Measurements from ENCODE around the gene LRRC7. TPM values are rescaled to one million over a fixed set of nuclear protein-coding genes. Genes with fewer than 3 reads are reported as not detected.

Gene LRRC7
- total and polyA plus RNA-seq, 2 of the 8 experiments (the other 6 are each of a cell fraction or from before 2014, with no cell fraction given) = 0.03 to 0.17 TPM

DNA sequence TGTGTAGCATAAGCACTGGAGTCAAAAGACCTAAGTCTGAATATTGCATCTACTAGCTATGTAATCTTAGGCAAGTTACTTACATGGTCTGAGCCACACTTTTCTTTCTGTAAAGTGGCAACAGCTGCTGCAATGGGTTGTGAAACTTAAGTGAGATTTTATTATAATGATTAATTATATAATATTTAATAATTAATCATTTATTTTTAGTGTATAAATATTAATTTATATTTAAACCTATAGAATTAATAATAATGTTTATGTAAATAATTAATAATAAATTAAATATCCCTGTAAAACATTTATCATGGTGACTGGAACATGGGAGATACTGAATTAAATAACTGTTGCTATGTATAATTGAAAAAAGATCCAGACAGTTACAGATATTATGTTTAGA lies 457.3 kb downstream of the LRRC7 start (continued):
- TF ChIP-seq SP1 (IDR thresholded peaks at IDR 0.05; ENCODE audit: low read depth, low read length) (no peak), POLR2A (IDR thresholded peaks at IDR 0.05; ENCODE audit: control extremely low read depth in 1 of 2, low read depth in 2 of 2, low read length in 2 of 2) (no peak)

DNA sequence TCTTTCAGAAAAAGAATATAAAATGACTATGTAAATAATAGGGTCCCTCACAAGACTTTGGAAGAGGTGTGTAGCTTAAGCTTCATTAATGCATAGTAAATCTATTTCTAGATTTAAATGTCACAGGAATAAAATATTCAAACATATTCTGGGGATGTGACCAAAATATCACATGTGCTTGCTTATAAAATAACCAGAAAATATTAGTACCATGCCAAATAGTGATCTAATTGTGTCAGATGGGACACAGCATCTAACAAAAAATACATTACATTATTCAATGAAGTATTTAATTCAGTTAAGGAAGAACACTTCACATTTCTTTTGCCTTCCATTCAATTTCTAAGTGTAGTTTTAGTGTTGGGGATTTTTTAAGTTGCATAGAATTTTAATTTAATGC lies 458.1 kb downstream of the LRRC7 start:
- Histone ChIP-seq H3K36me3 (ENCODE audit: control insufficient read depth in 2 of 4, insufficient read depth in 4 of 4, low read length in 3 of 4) (no peaks in the 10 kb centered on the region), H3K4me1 (replicated peaks in 1 of 4; ENCODE audit: control insufficient read depth in 3 of 4, insufficient read depth in 4 of 4, low read length in 3 of 4) (no peaks in the 10 kb centered on the region; a peak in 1 of 7 replicates), H4K8ac (ENCODE audit: extremely low read depth, insufficient read depth, low read length) (no peak overlapping the region), H2BK120ac (replicated peaks; ENCODE audit: low read depth, low read length) (no peak overlapping the region), H3K79me1 (ENCODE audit: low read depth, low read length) (no peaks in the 10 kb centered on the region), H4K5ac (ENCODE audit: insufficient read length, low read depth, low read length) (no peak overlapping the region), H2BK5ac (ENCODE audit: low read depth, low read length) (no peak overlapping the region), H3K4me2 (ENCODE audit: insufficient read depth in 1 of 2, low read depth in 2 of 2, low read length in 2 of 2) (no peak overlapping the region), H2AK5ac (ENCODE audit: low read depth, low read length) (no peak overlapping the region), H3K23me2 (ENCODE audit: low read depth, low read length) (no peaks in the 10 kb centered on the region), H3K27me3 (replicated peaks in 1 of 4; ENCODE audit: control insufficient read depth in 3 of 4, extremely low read depth in 1 of 4, insufficient read depth in 3 of 4, low read length in 3 of 4) (no peaks in the 10 kb centered on the region), H2BK12ac (ENCODE audit: low read depth, low read length) (no peak overlapping the region), H3K4ac (replicated peaks; ENCODE audit: insufficient read length, low read depth, low read length) (no peak overlapping the region), H3K56ac (replicated peaks; ENCODE audit: insufficient read length, low read depth, low read length) (no peak overlapping the region), H2BK20ac (ENCODE audit: low read length) (no peak overlapping the region), H3K27ac (ENCODE audit: low read depth, low read length) (no peak overlapping the region), H3K18ac (ENCODE audit: extremely low read depth, low read length) (no peak overlapping the region), H3K23ac (ENCODE audit: insufficient read length) (no peak overlapping the region), H4K20me1 (replicated peaks in 1 of 2; ENCODE audit: control insufficient read depth in 1 of 2, insufficient read depth in 2 of 2, low read length in 2 of 2) (no peaks in the 10 kb centered on the region), H3K9ac (replicated peaks in 1 of 4; ENCODE audit: extremely low read depth in 1 of 4, low read depth in 3 of 4, low read length in 3 of 4) (no peak overlapping the region), H3K4me3 (ENCODE audit: extremely low read depth in 1 of 4, insufficient read depth in 2 of 4, low read depth in 3 of 4, low read length in 4 of 4) (no peak overlapping the region), H3K79me2 (ENCODE audit: control insufficient read depth in 1 of 2, insufficient read depth in 2 of 2, low read length in 2 of 2) (no peaks in the 10 kb centered on the region), H2BK15ac (ENCODE audit: low read length) (no peak overlapping the region), H2AFZ (ENCODE audit: low read length) (no peak overlapping the region), H3K9me3 (ENCODE audit: insufficient read depth in 2 of 2, low read depth in 1 of 2, low read length in 1 of 2) (no peaks in the 10 kb centered on the region), H4K91ac (replicated peaks; ENCODE audit: insufficient read length, low read length) (no peak overlapping the region), H3K14ac (ENCODE audit: insufficient read length) (no peak overlapping the region)
- FAIRE-seq (no peak), DNase-seq (ENCODE audit: low read depth in 1 of 2, low spot score in 2 of 2) (no peak)
- POLR2A ChIA-PET (ENCODE audit: partially characterized antibody) = no interaction called here
- CTCF ChIA-PET (ENCODE audit: partially characterized antibody) = interaction anchor here (0.6 kb wide), 2 partner anchors 37 to 1569 kb away, joined by 3 read pairs; no protein-coding TSS in a partner anchor
- TF ChIP-seq HDAC6 (IDR thresholded peaks at IDR 0.05; ENCODE audit: low read depth, low read length) (no peak), KDM4A (IDR thresholded peaks at IDR 0.05; ENCODE audit: low read depth, low read length, severe bottlenecking) (no peak), CEBPB (IDR thresholded peaks at IDR 0.05; ENCODE audit: low read depth, low read length) (no peak), SP1 (IDR thresholded peaks at IDR 0.05; ENCODE audit: low read depth, low read length) (no peak), YY1 (IDR thresholded peaks at IDR 0.05; ENCODE audit: low read depth, low read length) (no peak), PHF8 (conservative IDR thresholded peaks at IDR 0.05; ENCODE audit: low read depth, low read length) (no peak), GTF2F1 (IDR thresholded peaks at IDR 0.05; ENCODE audit: borderline replicate concordance, low read depth, low read length) (no peak), HDAC2 (IDR thresholded peaks at IDR 0.05; ENCODE audit: borderline replicate concordance in 1 of 2, low read depth in 2 of 2, low read length in 2 of 2) (no peak), CBX5 (IDR thresholded peaks at IDR 0.05; ENCODE audit: low read depth, low read length) (no peak), CTBP2 (IDR thresholded peaks at IDR 0.05; ENCODE audit: borderline replicate concordance, insufficient read depth, insufficient read length, low read length) (no peak), RFX5 (IDR thresholded peaks at IDR 0.05; ENCODE audit: borderline replicate concordance, low read depth, low read length) (no peak), TAF1 (IDR thresholded peaks at IDR 0.05; ENCODE audit: low read depth, low read length) (no peak)
